Right lobe of liver (tissue), 4 donors: ENCODE measurements around the gene ZCCHC7.

Experiments
- POLR2A ChIP-seq: fragments of 450-650 bp; IDR thresholded peaks from one replicate; pipeline ENCODE4 v1.6.1; 2017; ENCODE audit warnings: antibody characterized with exemption, mild to moderate bottlenecking
- TF ChIP-seq, protein P1 (sequence below), 4 donors: fragments of 200-600 bp in 3 of 4; fragments of 450-650 bp in 1 of 4; IDR thresholded peaks; one replicate each; pipeline versions ENCODE4 v1.5.1 to v1.8.0; 2016 to 2022; ENCODE audit warnings: antibody characterized with exemption in 4 of 4, mild to moderate bottlenecking in 2 of 4
- donor health status: DM: no; HTN: no; CAD: no.
- donor health status: DM: no; HTN: no; CAD: no.
- donor health status: DM: no; HTN: yes; CAD: no.

- TF ChIP-seq, protein P1, sequence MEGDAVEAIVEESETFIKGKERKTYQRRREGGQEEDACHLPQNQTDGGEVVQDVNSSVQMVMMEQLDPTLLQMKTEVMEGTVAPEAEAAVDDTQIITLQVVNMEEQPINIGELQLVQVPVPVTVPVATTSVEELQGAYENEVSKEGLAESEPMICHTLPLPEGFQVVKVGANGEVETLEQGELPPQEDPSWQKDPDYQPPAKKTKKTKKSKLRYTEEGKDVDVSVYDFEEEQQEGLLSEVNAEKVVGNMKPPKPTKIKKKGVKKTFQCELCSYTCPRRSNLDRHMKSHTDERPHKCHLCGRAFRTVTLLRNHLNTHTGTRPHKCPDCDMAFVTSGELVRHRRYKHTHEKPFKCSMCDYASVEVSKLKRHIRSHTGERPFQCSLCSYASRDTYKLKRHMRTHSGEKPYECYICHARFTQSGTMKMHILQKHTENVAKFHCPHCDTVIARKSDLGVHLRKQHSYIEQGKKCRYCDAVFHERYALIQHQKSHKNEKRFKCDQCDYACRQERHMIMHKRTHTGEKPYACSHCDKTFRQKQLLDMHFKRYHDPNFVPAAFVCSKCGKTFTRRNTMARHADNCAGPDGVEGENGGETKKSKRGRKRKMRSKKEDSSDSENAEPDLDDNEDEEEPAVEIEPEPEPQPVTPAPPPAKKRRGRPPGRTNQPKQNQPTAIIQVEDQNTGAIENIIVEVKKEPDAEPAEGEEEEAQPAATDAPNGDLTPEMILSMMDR (IDR thresholded peaks at IDR 0.05), result no peak
- no peak for TF ChIP-seq POLR2A
Observed at GRCh38 chr9:37187292-37187691, 66.9 kb downstream of the ZCCHC7 start.
